Stomach (tissue), 4 donors: ENCODE measurements around the gene TBCD.

Experiments used
- POLR2A ChIP-seq, 4 donors: fragments of 450-650 bp; IDR thresholded peaks; one replicate each; pipeline ENCODE4 v1.6.1; 2016; ENCODE audit warnings: antibody characterized with exemption in 4 of 4, control low read depth in 2 of 4, mild to moderate bottlenecking in 1 of 4, moderate library complexity in 1 of 4
- POLR2AphosphoS5 ChIP-seq, 3 donors: sonication (generic); formaldehyde crosslinking; IDR thresholded peaks; one replicate each; pipeline ENCODE4 v1.6.1; 2016; ENCODE audit warnings: antibody characterized with exemption in 3 of 3

DNA sequence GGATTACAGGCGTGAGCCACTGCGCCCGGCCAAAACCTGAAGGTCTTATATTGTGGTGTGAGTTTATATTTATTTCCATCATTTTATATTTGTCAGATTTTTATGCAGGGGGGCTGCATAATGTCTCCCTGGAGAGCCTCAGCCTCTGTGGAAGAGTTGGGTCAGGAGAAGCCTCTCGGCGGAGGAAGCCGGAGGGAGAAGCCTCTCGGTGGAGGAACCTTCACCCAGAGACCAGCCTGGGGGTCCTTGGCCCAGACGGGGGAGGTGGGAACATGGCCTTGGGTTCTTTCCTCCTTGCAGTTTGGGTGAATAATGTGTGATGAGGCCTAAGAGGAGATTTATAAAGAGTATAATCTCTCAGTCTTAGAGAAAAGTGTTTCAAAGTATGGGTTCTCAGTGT is 110.3 kb downstream of the TBCD start:
- TF ChIP-seq POLR2A (IDR thresholded peaks at IDR 0.05) (no peak), POLR2AphosphoS5 (IDR thresholded peaks at IDR 0.05) (no peak)
